ENCODE measurements around the gene HAL. TPM values are rescaled to one million over a fixed set of nuclear protein-coding genes. Genes with fewer than 3 reads are reported as not detected.

HAL gene
- polyA plus RNA-seq, 4 donors, result 0.26 to 2.3 (median 0.53) TPM

GRCh38 chr12:96015672-96016071 lies 19.5 kb upstream of the HAL start:
- DNase-seq (ENCODE audit: low read depth in 4 of 4, low spot score in 3 of 4), result no peak

- DNase-seq (ENCODE audit: low read depth in 4 of 4, low spot score in 3 of 4), result no peak
Measured at GRCh38 chr12:96014943-96015599, 18.9 kb upstream of the HAL start.

- DNase-seq (ENCODE audit: low read depth in 4 of 4, low spot score in 3 of 4), result no peak
Measured at GRCh38 chr12:96007729-96008128, 11.6 kb upstream of the HAL start.

GRCh38 chr12:96006727-96007126 lies 10.6 kb upstream of the HAL start:
- no peak for DNase-seq (ENCODE audit: low read depth in 4 of 4, low spot score in 3 of 4)

GRCh38 chr12:96000858-96001257 lies 4.7 kb upstream of the HAL start:
- no peak for DNase-seq (ENCODE audit: low read depth in 4 of 4, low spot score in 3 of 4)

- DNase-seq (ENCODE audit: low read depth in 4 of 4, low spot score in 3 of 4), result no peak
Measured at GRCh38 chr12:95999484-95999883, 3.3 kb upstream of the HAL start.

GRCh38 chr12:95998611-95999286 lies 2.6 kb upstream of the HAL start:
- DNase-seq (ENCODE audit: low read depth in 4 of 4, low spot score in 3 of 4), result peak in 3 of 4 donors; percentile 31 to 57 (median 33)

GRCh38 chr12:95997911-95998510 lies 1.9 kb upstream of the HAL start:
- DNase-seq (ENCODE audit: low read depth in 4 of 4, low spot score in 3 of 4), result no peak

GRCh38 chr12:95997276-95997675 lies 1.1 kb upstream of the HAL start:
- DNase-seq (ENCODE audit: low read depth in 4 of 4, low spot score in 3 of 4), result no peak

GRCh38 chr12:95995238-95996031 lies 709 bp downstream of the HAL start:
- DNase-seq (ENCODE audit: low read depth in 4 of 4, low spot score in 3 of 4), result no peak

- DNase-seq (ENCODE audit: low read depth in 4 of 4, low spot score in 3 of 4), result no peak
Measured at GRCh38 chr12:95994476-95994875, 1.7 kb downstream of the HAL start.

GRCh38 chr12:95993907-95994306 lies 2.2 kb downstream of the HAL start:
- DNase-seq (ENCODE audit: low read depth in 4 of 4, low spot score in 3 of 4), result no peak

- no peak for DNase-seq (ENCODE audit: low read depth in 4 of 4, low spot score in 3 of 4)
Measured at GRCh38 chr12:95990136-95990535, 6.0 kb downstream of the HAL start.

- DNase-seq (ENCODE audit: low read depth in 4 of 4, low spot score in 3 of 4), result no peak
Measured at GRCh38 chr12:95989504-95990123, 6.5 kb downstream of the HAL start.

GRCh38 chr12:95988506-95989275 lies 7.5 kb downstream of the HAL start:
- no peak for DNase-seq (ENCODE audit: low read depth in 4 of 4, low spot score in 3 of 4)

- no peak for DNase-seq (ENCODE audit: low read depth in 4 of 4, low spot score in 3 of 4)
Measured at GRCh38 chr12:95986635-95987570, 9.2 kb downstream of the HAL start.

- DNase-seq (ENCODE audit: low read depth in 4 of 4, low spot score in 3 of 4), result no peak
Measured at GRCh38 chr12:95984682-95985081, 11.5 kb downstream of the HAL start.

- no peak for DNase-seq (ENCODE audit: low read depth in 4 of 4, low spot score in 3 of 4)
Measured at GRCh38 chr12:95982602-95983001, 13.5 kb downstream of the HAL start.

GRCh38 chr12:95980437-95980836 lies 15.7 kb downstream of the HAL start:
- no peak for DNase-seq (ENCODE audit: low read depth in 4 of 4, low spot score in 3 of 4)
